Endothelial cell (in vitro differentiated cells): ENCODE results near the gene KATNB1. TPM values are rescaled to one million over a fixed set of nuclear protein-coding genes. Genes with fewer than 3 reads are reported as not detected.
A peak's percentile ranks its signal among the peaks of the same experiment; 100 is the strongest.

Source experiments
- DNase-seq: peaks from one replicate; pipeline ENCODE4 v3.0.0; 2021; ENCODE audit warnings: low spot score
- H3K27ac Mint-ChIP-seq: one replicate; pipeline ENCODE4 v1.8.0; 2021; ENCODE audit warnings: mixed read lengths, inconsistent platforms; ENCODE audit not compliant: unreplicated experiment
- H3K27me3 Mint-ChIP-seq: one replicate; pipeline ENCODE4 v1.8.0; 2021; ENCODE audit warnings: mild to moderate bottlenecking, moderate library complexity, mixed read lengths, inconsistent platforms; ENCODE audit not compliant: unreplicated experiment
- H3K36me3 Mint-ChIP-seq: one replicate; pipeline ENCODE4 v1.8.0; 2021; ENCODE audit warnings: mild to moderate bottlenecking, low read depth, mixed read lengths, inconsistent platforms; ENCODE audit not compliant: unreplicated experiment
- H3K4me1 Mint-ChIP-seq: one replicate; pipeline ENCODE4 v1.8.0; 2021; ENCODE audit warnings: mild to moderate bottlenecking, mixed read lengths, inconsistent platforms; ENCODE audit not compliant: unreplicated experiment
- H3K4me3 Mint-ChIP-seq: one replicate; pipeline ENCODE4 v1.8.0; 2021; ENCODE audit warnings: mild to moderate bottlenecking, mixed read lengths, inconsistent platforms; ENCODE audit not compliant: unreplicated experiment
- H3K9me3 Mint-ChIP-seq: one replicate; pipeline ENCODE4 v1.8.0; 2021; ENCODE audit warnings: mixed read lengths, inconsistent platforms; ENCODE audit not compliant: unreplicated experiment
- CTCF ChIP-seq: fragments of 200-600 bp; sonication (generic); IDR thresholded peaks from one replicate; pipeline ENCODE4 v1.5.0; 2021; ENCODE audit warnings: antibody characterized with exemption; ENCODE audit not compliant: unreplicated experiment
- total RNA-seq: library from RNA; stranded (reverse); fragmentation: NEBNext Ultra II Directional; extraction: Animal tissue kit (Norgen Biotek cat#: 25700); gene quantifications from one replicate; pipeline ENCODE4 v1.2.1, GENCODE V29; 2021; ENCODE audit not compliant: unreplicated experiment

The KATNB1 gene
- total RNA-seq, 1 donor from 2014 or later = 29.2 TPM

- no peaks in the 10 kb centered on the region for H3K4me1 Mint-ChIP-seq
- no peak for TF ChIP-seq CTCF
- DNase-seq = no peak
- peaks cover 18% of the 10 kb centered on the region for H3K36me3 Mint-ChIP-seq
- H3K9me3 Mint-ChIP-seq = no peaks in the 10 kb centered on the region
- no peak overlapping the region for H3K4me3 Mint-ChIP-seq
- peaks cover 12% of the 10 kb centered on the region for H3K27me3 Mint-ChIP-seq
- no peak overlapping the region for H3K27ac Mint-ChIP-seq
These were observed 20.3 kb downstream of the KATNB1 start for GRCh38 chr16:57755726-57756423.

DNA sequence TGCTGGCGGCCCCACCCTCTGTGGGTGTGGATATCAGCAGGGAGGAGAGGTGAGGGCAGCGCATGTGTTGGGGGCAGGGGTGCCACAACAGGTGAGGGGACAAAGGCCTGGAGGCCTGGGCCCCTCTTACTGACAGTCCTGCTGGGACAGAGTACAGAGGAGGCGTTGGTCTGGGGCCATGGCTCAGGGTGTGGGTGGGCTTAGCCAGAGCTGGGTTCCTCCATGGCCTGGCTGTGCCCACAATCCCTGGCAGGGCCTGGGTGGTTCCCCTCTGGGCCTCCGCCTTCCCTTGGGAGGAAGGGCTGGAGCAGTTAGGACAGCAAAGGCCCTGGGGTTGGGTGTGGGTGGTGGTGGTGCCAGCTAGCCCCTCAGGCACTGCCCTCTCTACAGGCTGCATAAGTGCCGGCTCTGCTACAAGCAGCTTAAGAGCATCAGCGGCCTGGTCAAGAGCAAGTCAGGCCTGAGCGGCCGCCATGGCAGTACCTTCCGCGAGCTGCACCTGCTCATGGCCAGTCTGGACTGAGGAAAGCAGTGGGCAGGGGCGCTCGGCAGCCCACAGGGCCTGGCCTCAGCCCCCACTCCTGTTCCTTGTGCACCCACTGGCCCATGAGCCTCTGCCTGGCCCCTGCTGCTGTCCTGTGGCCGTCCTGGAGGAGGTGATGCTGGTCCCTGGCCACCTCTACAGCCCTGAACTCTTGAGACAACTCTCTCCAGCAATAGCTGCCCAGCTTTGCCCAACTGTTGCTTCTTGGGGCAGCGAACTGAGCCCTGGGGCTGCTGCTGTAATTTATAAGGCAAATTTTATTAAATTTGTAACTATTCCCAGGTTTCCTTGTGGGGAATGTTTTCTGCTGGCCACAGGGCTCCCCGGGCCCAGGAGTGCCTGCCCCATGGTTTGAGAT lies 21.1 kb downstream of the KATNB1 start:
- Mint-ChIP-seq H3K9me3 (no peaks in the 10 kb centered on the region), H3K27ac (no peak overlapping the region), H3K27me3 (peaks cover 12% of the 10 kb centered on the region), H3K36me3 (peaks cover 13% of the 10 kb centered on the region), H3K4me1 (no peaks in the 10 kb centered on the region), H3K4me3 (no peak overlapping the region)
- TF ChIP-seq CTCF = no peak
- no peak for DNase-seq

GRCh38 chr16:57757326-57757786 lies 21.8 kb downstream of the KATNB1 start:
- Mint-ChIP-seq H3K27ac (no peak overlapping the region), H3K9me3 (no peaks in the 10 kb centered on the region), H3K27me3 (peaks cover 12% of the 10 kb centered on the region), H3K36me3 (peaks cover 13% of the 10 kb centered on the region), H3K4me1 (no peaks in the 10 kb centered on the region), H3K4me3 (no peak overlapping the region)
- DNase-seq = peak; percentile 93
- peak; percentile 93 for TF ChIP-seq CTCF

DNA sequence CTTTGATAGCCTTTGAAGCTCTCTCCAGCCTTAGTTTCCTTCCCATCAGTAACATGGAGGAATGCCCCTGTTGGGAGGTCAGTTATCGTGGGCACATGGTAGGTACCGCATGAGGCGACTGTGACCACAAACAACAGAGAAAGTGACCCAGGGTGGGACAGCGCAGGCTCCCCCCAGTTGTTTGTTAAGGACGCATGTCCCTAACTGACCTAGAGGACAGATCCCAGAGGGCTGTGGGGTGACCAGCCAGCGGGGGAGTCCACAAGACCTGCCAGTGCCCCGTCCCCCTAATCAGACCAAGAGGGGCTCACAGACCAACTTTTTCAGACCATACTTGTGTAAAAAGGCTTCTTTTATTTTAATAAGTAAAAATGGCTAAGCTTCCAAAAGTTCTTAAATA lies 22.3 kb downstream of the KATNB1 start:
- Mint-ChIP-seq H3K4me3 (no peak overlapping the region), H3K27ac (no peak overlapping the region), H3K9me3 (no peaks in the 10 kb centered on the region), H3K36me3 (peaks cover 13% of the 10 kb centered on the region), H3K4me1 (no peaks in the 10 kb centered on the region), H3K27me3 (peaks cover 12% of the 10 kb centered on the region)
- no peak for TF ChIP-seq CTCF
- DNase-seq = no peak
